ENCODE results near the gene DNM3. TPM values are rescaled to one million over a fixed set of nuclear protein-coding genes. Genes with fewer than 3 reads are reported as not detected.

The DNM3 gene
- polyA plus RNA-seq, 1 of the 3 experiments (the other 2 are of a cell fraction), result 0.43 TPM

GRCh38 chr1:171966426-171967220 is 125.3 kb downstream of the DNM3 start:
- H3K9ac ChIP-seq, result no peak overlapping the region
- no peak overlapping the region for H3K4me2 ChIP-seq
- ChIA-PET POLR2A (no interaction called here), CTCF (interaction anchor here (0.7 to 6.1 kb wide), 6 partner anchors 12 to 322 kb away, joined by 3 to 53 read pairs (median 4); no protein-coding TSS in a partner anchor)
- 42% methylated on average over 3 of the region's 3 CpGs for WGBS (ENCODE audit: low lambda C conversion rate)
- no peaks in the 10 kb centered on the region; a peak in 1 of 4 replicates for H3K4me1 ChIP-seq (ENCODE audit: control insufficient read depth in 1 of 2, insufficient read depth in 2 of 2, low read depth in 1 of 2, low read length in 1 of 2)
- H3K4me3 ChIP-seq (ENCODE audit: low read depth in 2 of 2, low read length in 1 of 2), result no peak overlapping the region
- H3K27me3 ChIP-seq (ENCODE audit: insufficient read depth), result no peaks in the 10 kb centered on the region
- no peaks in the 10 kb centered on the region for H3K9me2 ChIP-seq
- TF ChIP-seq MAX (IDR thresholded peaks at IDR 0.05; ENCODE audit: low read depth), result no peak
- no peak for TF ChIP-seq SMC3 (IDR thresholded peaks at IDR 0.05; ENCODE audit: low read depth, low read length)
- TF ChIP-seq RFX5 (IDR thresholded peaks at IDR 0.05; ENCODE audit: low read length), result no peak
- no peak for TF ChIP-seq TEAD4 (IDR thresholded peaks at IDR 0.05; ENCODE audit: borderline replicate concordance, insufficient read depth)
- no peak for TF ChIP-seq POLR2AphosphoS5 (IDR thresholded peaks at IDR 0.05; ENCODE audit: low read depth, low read length)
- no peak for TF ChIP-seq MXI1 (IDR thresholded peaks at IDR 0.05; ENCODE audit: low read depth, low read length)
- no peak for TF ChIP-seq MEF2A (IDR thresholded peaks at IDR 0.05; ENCODE audit: borderline replicate concordance, low read depth)
- TF ChIP-seq RAD21 (IDR thresholded peaks at IDR 0.05; ENCODE audit: low read length), result no peak
- no peak for TF ChIP-seq CTCF (IDR thresholded peaks at IDR 0.05)
- no peak for TF ChIP-seq SIN3A (IDR thresholded peaks at IDR 0.05; ENCODE audit: borderline replicate concordance, low read depth, low read length)
- no peak for TF ChIP-seq REST (IDR thresholded peaks at IDR 0.05; ENCODE audit: low read depth, low read length)
- no peak for TF ChIP-seq YY1 (IDR thresholded peaks at IDR 0.05; ENCODE audit: low read depth)
- H3K9me3 ChIP-seq, result no peaks in the 10 kb centered on the region
- H2AFZ ChIP-seq (ENCODE audit: low read depth), result no peak overlapping the region
- no peaks in the 10 kb centered on the region for H3K36me3 ChIP-seq (replicated peaks in 1 of 2; ENCODE audit: control insufficient read depth in 1 of 2, insufficient read depth in 2 of 2, low read length in 1 of 2)
- H4K20me1 ChIP-seq (ENCODE audit: insufficient read depth), result no peaks in the 10 kb centered on the region
- no peaks in the 10 kb centered on the region for H3F3A ChIP-seq (replicated peaks; ENCODE audit: insufficient read depth)
- no peak for DNase-seq
- H3K79me2 ChIP-seq (ENCODE audit: insufficient read depth), result no peaks in the 10 kb centered on the region
- H3K27ac ChIP-seq (ENCODE audit: low read depth in 2 of 2, low read length in 1 of 2), result no peak overlapping the region
